PC-3 (cell line): ENCODE results near the gene TELO2. TPM values are rescaled to one million over a fixed set of nuclear protein-coding genes. Genes with fewer than 3 reads are reported as not detected.

Experiments
- ATAC-seq: fragments of 200-7000 bp; cut with Tn5 transposase; 2 replicates; pipeline ENCODE4 v1.9.1; 2020; ENCODE audit warnings: mild to moderate bottlenecking, moderate library complexity
- BruUV-seq: library from RNA; stranded (reverse); fragments of 400-500 nt; replicated peaks from 2 replicates; lab custom pipeline; 2021; lab: Mats Ljungman, UMichigan
- CTCF ChIA-PET: fragments of 300-600 bp; sonication (Branson Sonifier 250); formaldehyde crosslinking; loops from one replicate; lab custom pipeline; 2022; ENCODE audit warnings: antibody characterized with exemption; lab: Charles Lee
- POLR2A ChIA-PET: fragments of 300-600 bp; sonication (Branson Sonifier 250); formaldehyde crosslinking; loops from one replicate; lab custom pipeline; 2022; ENCODE audit warnings: antibody characterized with exemption; ENCODE audit not compliant: unreplicated experiment; lab: Charles Lee
- DNase-seq: peaks from one replicate; pipeline ENCODE4 v3.0.0-alpha.2; 2015
- H2AFZ ChIP-seq: fragments of 300-600 bp; sonication (generic); 2 replicates; pipeline ENCODE4 v1.6.0; 2016; ENCODE audit warnings: antibody characterized with exemption, low read length
- H3F3A ChIP-seq: fragments of 300-600 bp; sonication (generic); one replicate; pipeline ENCODE4 v1.6.0; 2017; ENCODE audit warnings: antibody characterized with exemption, low read length, control low read depth, mild to moderate bottlenecking; ENCODE audit not compliant: unreplicated experiment
- H3K27ac ChIP-seq: fragments of 300-600 bp; sonication (generic); 2 replicates; pipeline ENCODE4 v1.5.1; 2016; ENCODE audit warnings: mild to moderate bottlenecking, low read length
- H3K27me3 ChIP-seq: fragments of 300-600 bp; sonication (generic); 2 replicates; pipeline ENCODE4 v1.6.1; 2016; ENCODE audit warnings: low read length, mixed read lengths
- H3K36me3 ChIP-seq: fragments of 300-600 bp; sonication (generic); 2 replicates; pipeline ENCODE4 v1.6.1; 2016; ENCODE audit warnings: low read depth, mixed run types, low read length, mixed read lengths
- H3K4me1 ChIP-seq: fragments of 300-600 bp; sonication (generic); 2 replicates; pipeline ENCODE4 v1.5.1; 2016; ENCODE audit warnings: low read length; ENCODE audit not compliant: insufficient read depth
- H3K4me2 ChIP-seq: fragments of 300-600 bp; sonication (generic); 2 replicates; pipeline ENCODE4 v1.6.0; 2016; ENCODE audit warnings: low read length
- H3K4me3 ChIP-seq: fragments of 300-600 bp; sonication (generic); 2 replicates; pipeline ENCODE4 v1.5.1; 2016; ENCODE audit warnings: mild to moderate bottlenecking, low read length, mixed read lengths
- H3K79me2 ChIP-seq: fragments of 300-600 bp; sonication (generic); 2 replicates; pipeline ENCODE4 v1.6.1; 2017; ENCODE audit warnings: low read length, mixed read lengths
- H3K9ac ChIP-seq: fragments of 300-600 bp; sonication (generic); 2 replicates; pipeline ENCODE4 v1.6.0; 2016; ENCODE audit warnings: mild to moderate bottlenecking, low read length
- H3K9me2 ChIP-seq: fragments of 300-600 bp; sonication (generic); replicated peaks from 2 replicates; pipeline ENCODE4 v1.6.1; 2016; ENCODE audit warnings: mixed run types, low read length, mixed read lengths
- H3K9me3 ChIP-seq: fragments of 300-600 bp; sonication (generic); 2 replicates; pipeline ENCODE4 v1.6.1; 2016; ENCODE audit warnings: low read length, mixed read lengths
- H4K20me1 ChIP-seq: fragments of 300-600 bp; sonication (generic); 2 replicates; pipeline ENCODE4 v1.6.1; 2016; ENCODE audit warnings: low read length, mixed read lengths
- CTCF ChIP-seq: fragments of 300-600 bp; sonication (generic); conservative IDR thresholded peaks from 2 replicates; pipeline ENCODE4 v1.5.1; 2017; ENCODE audit warnings: antibody characterized with exemption, low read depth, mild to moderate bottlenecking, low read length
- EZH2 ChIP-seq: fragments of 300-600 bp; sonication (generic); IDR thresholded peaks from one replicate; pipeline ENCODE4 v1.6.1; 2017; ENCODE audit warnings: antibody characterized with exemption, mild to moderate bottlenecking, low read length; ENCODE audit not compliant: unreplicated experiment
- EZH2phosphoT487 ChIP-seq: fragments of 300-600 bp; sonication (generic); IDR thresholded peaks from 2 replicates; pipeline ENCODE4 v1.6.1; 2018; ENCODE audit warnings: mild to moderate bottlenecking, antibody characterized with exemption, low read length, borderline replicate concordance
- intact Hi-C: fragments of 100-400 bp; cut with micrococcal nuclease; formaldehyde crosslinking; loops from 2 replicates; pipeline ENCODE4 v1.9.0; 2023
- total RNA-seq: library from RNA; depleted of rRNA; stranded (reverse); fragments of >200 nt; gene quantifications from 2 replicates; pipeline ENCODE4 v1.2.3, GENCODE V29; 2014

TELO2 gene
- total RNA-seq, 1 experiment from 2014 or later, result 37.8 TPM

- ChIA-PET CTCF (no interaction called here), POLR2A (no interaction called here)
- no peaks in the 10 kb centered on the region for H4K20me1 ChIP-seq
- intact Hi-C loops, result no loop called here
- no peak overlapping the region for H3K4me2 ChIP-seq
- H3F3A ChIP-seq, result no peaks in the 10 kb centered on the region
- no peak overlapping the region for H3K4me3 ChIP-seq
- H3K27ac ChIP-seq, result no peak overlapping the region
- TF ChIP-seq EZH2, result no peak
- no peak for TF ChIP-seq EZH2phosphoT487
- no peak for TF ChIP-seq CTCF
- H3K27me3 ChIP-seq, result no peaks in the 10 kb centered on the region
- no peak overlapping the region for H3K9ac ChIP-seq
- no peaks in the 10 kb centered on the region for H3K36me3 ChIP-seq
- no peak overlapping the region for H2AFZ ChIP-seq
- H3K4me1 ChIP-seq, result no peaks in the 10 kb centered on the region
- H3K9me3 ChIP-seq, result no peaks in the 10 kb centered on the region
- DNase-seq (no peak), ATAC-seq (no peak)
- H3K79me2 ChIP-seq, result no peaks in the 10 kb centered on the region
- H3K9me2 ChIP-seq, result no peaks in the 10 kb centered on the region
- BruUV-seq, result no TSS peak
Measured at GRCh38 chr16:1453316-1453715, 39.8 kb upstream of the TELO2 start.

- TF ChIP-seq CTCF, result no peak
- no peak for TF ChIP-seq EZH2phosphoT487
- no peak for TF ChIP-seq EZH2
- BruUV-seq, result no TSS peak
- Histone ChIP-seq H3F3A (no peaks in the 10 kb centered on the region), H3K4me2 (no peak overlapping the region), H3K9me3 (no peaks in the 10 kb centered on the region), H3K4me1 (no peaks in the 10 kb centered on the region), H3K4me3 (no peak overlapping the region), H3K9ac (no peak overlapping the region), H3K36me3 (no peaks in the 10 kb centered on the region), H3K27me3 (no peaks in the 10 kb centered on the region), H2AFZ (no peak overlapping the region), H3K79me2 (no peaks in the 10 kb centered on the region), H3K27ac (no peak overlapping the region), H4K20me1 (no peaks in the 10 kb centered on the region), H3K9me2 (no peaks in the 10 kb centered on the region)
- CTCF ChIA-PET, result no interaction called here
- intact Hi-C loops, result no loop called here
- DNase-seq (no peak), ATAC-seq (no peak)
- POLR2A ChIA-PET, result no interaction called here
Measured at GRCh38 chr16:1454561-1454960, 38.6 kb upstream of the TELO2 start.

DNA sequence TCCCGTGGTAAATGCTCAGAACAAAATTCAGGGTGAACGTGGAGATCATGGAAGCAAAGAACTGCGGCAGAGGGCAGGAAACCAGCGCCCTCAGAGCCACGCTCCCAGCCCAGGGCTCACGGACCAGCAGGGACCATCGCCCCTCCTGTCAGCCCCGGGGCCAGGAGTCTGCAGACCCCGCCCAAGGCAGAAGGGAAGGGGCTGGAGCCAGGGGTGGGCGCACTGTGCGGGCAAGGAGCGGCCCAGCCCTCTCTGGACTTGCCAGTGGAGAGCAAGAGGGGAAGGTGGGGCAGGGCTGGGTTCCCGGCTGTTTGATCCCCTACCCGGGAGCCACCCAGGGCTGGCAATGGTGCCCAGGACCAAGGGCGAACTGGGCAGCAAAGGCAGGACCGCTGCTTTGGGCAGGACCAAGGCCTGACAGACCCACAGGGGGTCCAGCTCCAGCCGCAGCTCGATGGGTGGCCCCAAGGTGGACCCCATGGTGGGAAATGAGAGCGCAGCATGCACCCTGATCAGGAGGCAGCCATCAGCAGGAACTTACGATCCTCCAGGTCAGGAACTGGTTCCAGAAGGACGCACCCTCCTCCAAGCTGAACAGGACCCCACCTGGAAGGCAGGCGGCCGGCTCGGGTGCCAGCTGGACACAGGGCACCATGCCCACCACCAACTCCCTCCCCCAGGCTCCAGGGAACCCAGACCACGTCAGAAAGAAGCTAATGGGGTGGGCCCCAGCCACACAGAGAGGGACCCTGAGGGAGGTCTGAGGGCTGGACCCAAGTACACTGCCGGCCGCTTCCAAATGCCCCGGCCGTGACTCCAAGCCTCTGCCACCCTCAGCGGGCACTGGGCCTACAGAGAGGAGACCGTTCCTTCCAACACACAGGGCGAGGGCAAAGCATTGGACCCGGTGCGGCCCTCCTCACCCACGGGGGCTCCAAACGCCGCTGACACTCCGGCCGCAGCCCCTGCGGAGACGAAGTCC is 37.7 kb upstream of the TELO2 start:
- CTCF ChIA-PET, result no interaction called here
- H3K4me3 ChIP-seq, result no peak overlapping the region
- no peaks in the 10 kb centered on the region for H3K9me3 ChIP-seq
- no peak for ATAC-seq
- H3K27ac ChIP-seq, result no peak overlapping the region
- H3F3A ChIP-seq, result no peaks in the 10 kb centered on the region
- H3K79me2 ChIP-seq, result no peaks in the 10 kb centered on the region
- no peaks in the 10 kb centered on the region for H3K36me3 ChIP-seq
- intact Hi-C loops, result no loop called here
- H3K27me3 ChIP-seq, result no peaks in the 10 kb centered on the region
- no peak overlapping the region for H2AFZ ChIP-seq
- no TSS peak for BruUV-seq
- no peaks in the 10 kb centered on the region for H3K9me2 ChIP-seq
- no peaks in the 10 kb centered on the region for H3K4me1 ChIP-seq
- no peaks in the 10 kb centered on the region for H4K20me1 ChIP-seq
- POLR2A ChIA-PET, result no interaction called here
- DNase-seq, result no peak
- TF ChIP-seq EZH2, result no peak
- TF ChIP-seq CTCF, result no peak
- TF ChIP-seq EZH2phosphoT487, result no peak
- no peak overlapping the region for H3K9ac ChIP-seq
- no peak overlapping the region for H3K4me2 ChIP-seq
